ENCODE results near the gene AGRP.

The AGRP gene

DNA sequence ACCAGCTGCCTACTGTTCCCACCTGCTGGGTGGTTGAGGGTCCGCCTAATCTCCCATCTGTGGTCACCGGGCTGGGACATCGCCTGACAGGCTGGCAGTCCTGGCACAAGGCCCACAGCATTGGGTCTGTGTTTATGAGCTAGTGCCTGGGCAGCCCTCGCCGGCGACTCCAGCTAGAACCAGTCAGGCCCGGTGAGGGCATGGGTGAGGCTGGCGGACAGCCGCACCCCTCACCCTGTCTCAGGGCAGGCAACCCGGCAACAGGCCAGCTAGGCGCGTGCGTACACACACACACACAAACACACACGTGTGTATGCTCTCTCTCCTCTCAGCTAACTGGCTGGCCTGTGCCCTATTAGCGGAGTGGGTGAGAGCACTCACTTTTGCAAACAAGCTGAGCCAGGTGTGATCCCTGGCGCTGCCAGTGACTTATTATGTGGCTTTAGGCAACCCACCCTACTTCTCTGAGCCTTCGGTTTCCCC lies 42.0 kb downstream of the AGRP start:
- Histone ChIP-seq H3K36me3 (ENCODE audit: control insufficient read depth, insufficient read depth, low read length) (peaks cover 4% of the 10 kb centered on the region), H2BK120ac (ENCODE audit: low read depth, low read length) (no peak overlapping the region), H3K4me2 (ENCODE audit: low read length) (no peak overlapping the region), H3K27ac (ENCODE audit: low read depth, low read length) (no peak overlapping the region), H3K23ac (ENCODE audit: low read length) (peak overlapping the region; percentile 66), H4K8ac (ENCODE audit: low read depth, low read length) (no peak overlapping the region), H2AK5ac (ENCODE audit: low read length) (no peak overlapping the region), H3K9ac (ENCODE audit: low read length) (no peak overlapping the region), H3K79me1 (ENCODE audit: low read length) (no peaks in the 10 kb centered on the region), H3K79me2 (ENCODE audit: control insufficient read depth, insufficient read depth, low read length) (no peaks in the 10 kb centered on the region), H3K27me3 (ENCODE audit: insufficient read depth, low read length, poor library complexity) (no peaks in the 10 kb centered on the region), H4K5ac (ENCODE audit: low read length) (no peak overlapping the region), H3K4ac (ENCODE audit: low read depth, low read length) (no peak overlapping the region), H3K4me3 (ENCODE audit: low read length) (no peak overlapping the region), H3K4me1 (ENCODE audit: control insufficient read depth, low read depth, low read length) (no peaks in the 10 kb centered on the region), H2BK5ac (ENCODE audit: low read length) (no peak overlapping the region), H3K56ac (ENCODE audit: low read length) (no peak overlapping the region), H3K18ac (ENCODE audit: low read length) (no peak overlapping the region), H2BK15ac (replicated peaks; ENCODE audit: low read depth) (no peak overlapping the region)
- no peak for DNase-seq
- WGBS (ENCODE audit: extremely low coverage, insufficient coverage, low lambda C conversion rate): no CpG with 5 or more reads among the region's 17 CpGs

DNA sequence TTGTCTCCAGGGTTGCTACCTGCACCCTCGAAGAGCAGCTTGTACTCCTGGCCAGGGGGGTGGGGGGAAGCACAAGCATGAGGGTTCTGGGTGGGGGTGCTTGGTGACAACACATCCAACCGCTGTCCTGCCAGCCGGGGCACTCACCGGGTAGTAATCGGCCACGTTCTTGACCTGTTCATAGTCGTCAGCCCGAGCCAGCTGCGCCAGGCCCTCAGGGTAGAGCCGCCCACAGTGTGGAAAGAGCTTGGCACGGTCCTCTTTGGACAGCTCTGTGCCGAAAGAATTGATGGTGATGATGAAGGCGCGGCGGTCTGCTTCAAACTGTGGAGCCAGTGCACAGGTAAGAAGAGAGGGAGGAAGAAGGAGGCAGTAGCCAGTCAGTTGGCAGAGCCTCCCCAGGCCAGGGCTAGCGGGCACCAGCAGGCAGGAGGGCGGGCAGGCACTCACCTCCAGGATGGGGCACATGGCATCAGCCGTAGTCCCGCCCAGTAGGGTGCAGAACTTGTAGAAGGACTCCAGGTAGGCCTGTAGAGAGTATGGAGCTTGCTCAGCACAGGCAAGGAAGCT lies 44.4 kb downstream of the AGRP start:
- Histone ChIP-seq H2BK15ac (replicated peaks; ENCODE audit: low read depth) (no peak overlapping the region), H2BK5ac (ENCODE audit: low read length) (no peak overlapping the region), H2BK120ac (ENCODE audit: low read depth, low read length) (no peak overlapping the region), H3K4ac (ENCODE audit: low read depth, low read length) (no peak overlapping the region), H3K27me3 (ENCODE audit: insufficient read depth, low read length, poor library complexity) (no peaks in the 10 kb centered on the region), H3K18ac (ENCODE audit: low read length) (no peak overlapping the region), H3K4me1 (ENCODE audit: control insufficient read depth, low read depth, low read length) (no peaks in the 10 kb centered on the region), H3K79me1 (ENCODE audit: low read length) (no peaks in the 10 kb centered on the region), H3K23ac (ENCODE audit: low read length) (no peak overlapping the region), H3K56ac (ENCODE audit: low read length) (no peak overlapping the region), H4K5ac (ENCODE audit: low read length) (no peak overlapping the region), H3K9ac (ENCODE audit: low read length) (no peak overlapping the region), H3K27ac (ENCODE audit: low read depth, low read length) (no peak overlapping the region), H3K36me3 (ENCODE audit: control insufficient read depth, insufficient read depth, low read length) (peaks cover 4% of the 10 kb centered on the region), H4K8ac (ENCODE audit: low read depth, low read length) (no peak overlapping the region), H3K4me3 (ENCODE audit: low read length) (no peak overlapping the region), H2AK5ac (ENCODE audit: low read length) (no peak overlapping the region), H3K4me2 (ENCODE audit: low read length) (no peak overlapping the region), H3K79me2 (ENCODE audit: control insufficient read depth, insufficient read depth, low read length) (no peaks in the 10 kb centered on the region)
- no CpG with 5 or more reads among the region's 19 CpGs for WGBS (ENCODE audit: extremely low coverage, insufficient coverage, low lambda C conversion rate)
- no peak for DNase-seq

DNA sequence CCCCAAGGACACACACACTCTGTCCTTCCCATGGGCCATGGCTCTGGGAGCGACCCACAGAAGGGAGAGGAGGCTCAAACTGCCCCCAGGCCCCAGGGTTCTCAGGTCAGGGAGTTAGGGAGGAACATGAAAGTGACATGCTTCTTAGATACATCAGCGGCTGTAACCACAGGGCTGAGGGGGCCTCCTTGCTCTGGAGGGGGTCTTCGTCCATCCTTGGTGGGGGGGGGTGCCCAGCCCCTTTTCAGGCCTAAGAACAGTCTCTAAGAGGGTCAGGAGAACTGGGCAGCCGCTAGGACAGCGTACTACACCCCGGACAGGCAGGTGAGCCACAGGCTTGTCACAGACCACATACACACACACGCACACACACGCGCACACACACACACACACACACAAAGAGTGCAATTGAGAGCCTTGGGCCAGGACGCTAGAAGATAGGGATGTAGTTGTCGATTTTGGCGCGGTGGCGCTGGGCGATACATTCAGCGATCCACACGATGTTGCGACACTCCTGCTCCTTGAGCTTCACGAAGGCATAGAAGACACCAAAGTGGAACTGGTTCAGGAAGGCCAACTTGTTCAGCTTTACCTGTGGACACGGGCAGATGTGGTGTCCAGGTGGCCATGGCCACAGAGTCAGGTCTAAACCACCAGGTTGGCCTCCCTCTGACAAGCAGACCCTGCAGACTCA lies 45.1 kb downstream of the AGRP start:
- no CpG with 5 or more reads among the region's 20 CpGs for WGBS (ENCODE audit: extremely low coverage, insufficient coverage, low lambda C conversion rate)
- H2BK5ac ChIP-seq (ENCODE audit: low read length): no peak overlapping the region
- no peaks in the 10 kb centered on the region for H3K79me2 ChIP-seq (ENCODE audit: control insufficient read depth, insufficient read depth, low read length)
- no peaks in the 10 kb centered on the region for H3K4me1 ChIP-seq (ENCODE audit: control insufficient read depth, low read depth, low read length)
- H4K5ac ChIP-seq (ENCODE audit: low read length): no peak overlapping the region
- no peak overlapping the region for H3K4me3 ChIP-seq (ENCODE audit: low read length)
- H3K27ac ChIP-seq (ENCODE audit: low read depth, low read length): no peak overlapping the region
- no peak overlapping the region for H3K4ac ChIP-seq (ENCODE audit: low read depth, low read length)
- H3K23ac ChIP-seq (ENCODE audit: low read length): no peak overlapping the region
- no peak overlapping the region for H2BK120ac ChIP-seq (ENCODE audit: low read depth, low read length)
- H2AK5ac ChIP-seq (ENCODE audit: low read length): no peak overlapping the region
- H3K56ac ChIP-seq (ENCODE audit: low read length): no peak overlapping the region
- peaks cover 4% of the 10 kb centered on the region for H3K36me3 ChIP-seq (ENCODE audit: control insufficient read depth, insufficient read depth, low read length)
- H3K18ac ChIP-seq (ENCODE audit: low read length): no peak overlapping the region
- H2BK15ac ChIP-seq (replicated peaks; ENCODE audit: low read depth): no peak overlapping the region
- H3K79me1 ChIP-seq (ENCODE audit: low read length): no peaks in the 10 kb centered on the region
- no peak overlapping the region for H3K9ac ChIP-seq (ENCODE audit: low read length)
- H4K8ac ChIP-seq (ENCODE audit: low read depth, low read length): no peak overlapping the region
- H3K27me3 ChIP-seq (ENCODE audit: insufficient read depth, low read length, poor library complexity): no peaks in the 10 kb centered on the region
- DNase-seq: no peak
- no peak overlapping the region for H3K4me2 ChIP-seq (ENCODE audit: low read length)

DNA sequence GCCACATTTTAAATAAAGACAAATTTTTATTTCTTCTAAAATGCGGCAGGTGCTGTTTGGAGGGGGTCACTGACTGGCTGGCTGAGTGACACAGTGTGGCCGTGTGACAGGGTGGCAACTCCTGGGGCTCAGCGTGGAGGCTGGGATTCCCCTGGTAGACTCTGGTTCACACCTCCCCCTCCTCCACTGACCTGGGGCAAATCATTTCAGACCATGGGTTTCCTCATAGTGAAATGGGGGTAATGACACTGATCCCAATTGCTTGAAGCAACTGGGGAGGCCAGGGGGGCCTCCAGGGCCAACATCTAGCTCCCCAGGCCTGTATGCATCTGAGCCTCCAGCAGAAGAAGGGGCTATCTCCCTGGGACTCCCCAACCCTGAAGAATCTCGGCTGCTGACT lies 45.8 kb downstream of the AGRP start:
- Histone ChIP-seq H3K27me3 (ENCODE audit: insufficient read depth, low read length, poor library complexity) (no peaks in the 10 kb centered on the region), H3K4ac (ENCODE audit: low read depth, low read length) (no peak overlapping the region), H2BK5ac (ENCODE audit: low read length) (no peak overlapping the region), H2BK15ac (replicated peaks; ENCODE audit: low read depth) (no peak overlapping the region), H3K79me2 (ENCODE audit: control insufficient read depth, insufficient read depth, low read length) (no peaks in the 10 kb centered on the region), H3K79me1 (ENCODE audit: low read length) (no peaks in the 10 kb centered on the region), H4K5ac (ENCODE audit: low read length) (no peak overlapping the region), H3K36me3 (ENCODE audit: control insufficient read depth, insufficient read depth, low read length) (peaks cover 4% of the 10 kb centered on the region), H3K9ac (ENCODE audit: low read length) (no peak overlapping the region), H3K4me2 (ENCODE audit: low read length) (no peak overlapping the region), H2AK5ac (ENCODE audit: low read length) (no peak overlapping the region), H3K4me3 (ENCODE audit: low read length) (no peak overlapping the region), H3K23ac (ENCODE audit: low read length) (no peak overlapping the region), H3K18ac (ENCODE audit: low read length) (no peak overlapping the region), H2BK120ac (ENCODE audit: low read depth, low read length) (no peak overlapping the region), H3K4me1 (ENCODE audit: control insufficient read depth, low read depth, low read length) (no peaks in the 10 kb centered on the region), H4K8ac (ENCODE audit: low read depth, low read length) (no peak overlapping the region), H3K27ac (ENCODE audit: low read depth, low read length) (no peak overlapping the region), H3K56ac (ENCODE audit: low read length) (no peak overlapping the region)
- WGBS (ENCODE audit: extremely low coverage, insufficient coverage, low lambda C conversion rate): no CpG with 5 or more reads among the region's 4 CpGs
- no peak for DNase-seq

DNA sequence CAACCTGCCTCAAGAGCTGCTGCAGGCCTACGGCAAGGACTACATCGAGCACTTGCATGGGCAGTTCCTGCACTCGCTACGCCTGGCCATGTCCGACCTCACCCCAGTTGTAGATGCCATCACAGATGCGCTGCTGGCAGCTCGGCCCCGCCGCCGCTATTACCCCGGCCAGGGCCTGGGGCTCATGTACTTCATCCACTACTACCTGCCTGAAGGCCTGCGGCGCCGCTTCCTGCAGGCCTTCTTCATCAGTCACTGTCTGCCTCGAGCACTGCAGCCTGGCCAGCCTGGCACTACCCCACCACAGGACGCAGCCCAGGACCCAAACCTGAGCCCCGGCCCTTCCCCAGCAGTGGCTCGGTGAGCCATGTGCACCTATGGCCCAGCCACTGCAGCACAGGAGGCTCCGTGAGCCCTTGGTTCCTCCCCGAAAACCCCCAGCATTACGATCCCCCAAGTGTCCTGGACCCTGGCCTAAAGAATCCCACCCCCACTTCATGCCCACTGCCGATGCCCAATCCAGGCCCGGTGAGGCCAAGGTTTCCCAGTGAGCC lies 46.6 kb downstream of the AGRP start:
- no peak for DNase-seq
- Histone ChIP-seq H4K5ac (ENCODE audit: low read length) (no peak overlapping the region), H2AK5ac (ENCODE audit: low read length) (no peak overlapping the region), H2BK5ac (ENCODE audit: low read length) (no peak overlapping the region), H4K8ac (ENCODE audit: low read depth, low read length) (no peak overlapping the region), H3K79me2 (ENCODE audit: control insufficient read depth, insufficient read depth, low read length) (no peaks in the 10 kb centered on the region), H3K18ac (ENCODE audit: low read length) (no peak overlapping the region), H3K4ac (ENCODE audit: low read depth, low read length) (no peak overlapping the region), H3K9ac (ENCODE audit: low read length) (no peak overlapping the region), H3K4me3 (ENCODE audit: low read length) (no peak overlapping the region), H3K23ac (ENCODE audit: low read length) (no peak overlapping the region), H3K27me3 (ENCODE audit: insufficient read depth, low read length, poor library complexity) (no peaks in the 10 kb centered on the region), H3K4me1 (ENCODE audit: control insufficient read depth, low read depth, low read length) (peaks cover 5% of the 10 kb centered on the region), H2BK120ac (ENCODE audit: low read depth, low read length) (no peak overlapping the region), H3K27ac (ENCODE audit: low read depth, low read length) (no peak overlapping the region), H3K56ac (ENCODE audit: low read length) (no peak overlapping the region), H3K79me1 (ENCODE audit: low read length) (no peaks in the 10 kb centered on the region), H2BK15ac (replicated peaks; ENCODE audit: low read depth) (no peak overlapping the region), H3K36me3 (ENCODE audit: control insufficient read depth, insufficient read depth, low read length) (peaks cover 4% of the 10 kb centered on the region), H3K4me2 (ENCODE audit: low read length) (no peak overlapping the region)
- WGBS (ENCODE audit: extremely low coverage, insufficient coverage, low lambda C conversion rate): no CpG with 5 or more reads among the region's 23 CpGs

All from mesendoderm (in vitro differentiated cells).